ENCODE results near the gene HOMER1.
"Not testable (repeated sequence)": the region's sequence is repeated elsewhere in the genome, so short reads cannot be mapped to it uniquely, and the experiment has no call there.

The HOMER1 gene

DNA sequence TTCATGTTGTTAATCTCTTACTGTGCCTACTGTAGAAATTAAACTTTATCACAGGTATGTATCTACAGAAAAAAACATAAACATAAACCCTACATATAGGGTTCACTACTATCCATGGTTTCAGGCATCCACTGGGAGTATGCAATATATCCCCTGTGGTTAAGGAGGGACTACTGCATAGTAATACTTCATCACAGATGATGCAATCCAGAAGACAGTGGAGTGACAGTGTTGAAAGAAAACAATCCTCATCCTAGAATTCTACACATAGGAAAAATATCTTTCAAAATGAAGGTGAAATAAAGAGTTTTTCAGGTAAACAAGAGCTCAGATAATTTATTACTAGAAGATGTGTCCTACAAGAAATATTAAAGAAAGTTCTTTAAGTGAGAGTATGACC, 105.9 kb downstream of the HOMER1 start:
- DNase-seq, result no peak

DNA sequence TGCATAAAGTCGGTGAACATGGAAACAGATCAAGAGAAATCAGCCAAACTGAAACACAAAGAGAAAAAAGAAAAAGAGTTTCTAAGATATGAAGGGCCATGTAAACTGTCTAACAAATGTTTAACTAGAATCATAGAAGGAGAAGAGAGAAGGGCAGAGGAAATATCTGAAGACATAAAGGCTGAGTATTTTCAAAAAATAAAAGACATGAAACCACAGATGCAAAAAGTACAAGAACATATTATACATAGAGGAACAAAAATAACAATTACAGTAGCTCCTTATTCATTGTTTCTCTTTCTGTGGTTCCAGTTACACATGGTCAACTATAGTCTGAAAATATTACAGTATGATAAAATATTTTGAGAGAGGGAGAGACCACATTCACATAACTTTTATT, 106.3 kb downstream of the HOMER1 start:
- DNase-seq, result no peak

DNA sequence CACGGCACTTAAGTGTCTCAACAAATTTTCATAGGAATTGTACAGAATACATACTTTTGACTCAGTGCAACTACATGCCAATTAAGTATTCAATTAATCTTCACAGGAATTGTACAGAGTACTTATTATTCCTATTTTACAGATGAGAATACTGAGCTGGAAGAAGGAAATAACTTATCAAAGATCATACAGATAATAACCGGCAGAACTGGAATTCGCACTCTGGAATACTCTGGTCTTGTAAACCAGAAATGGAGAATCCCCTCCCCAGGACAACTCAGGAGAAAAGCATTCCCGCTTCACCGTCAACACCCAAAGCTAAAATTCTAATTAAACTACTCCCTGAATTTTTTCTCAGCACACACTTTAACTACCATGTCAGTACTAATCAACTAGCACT, 112.7 kb downstream of the HOMER1 start:
- no peak for DNase-seq

DNA sequence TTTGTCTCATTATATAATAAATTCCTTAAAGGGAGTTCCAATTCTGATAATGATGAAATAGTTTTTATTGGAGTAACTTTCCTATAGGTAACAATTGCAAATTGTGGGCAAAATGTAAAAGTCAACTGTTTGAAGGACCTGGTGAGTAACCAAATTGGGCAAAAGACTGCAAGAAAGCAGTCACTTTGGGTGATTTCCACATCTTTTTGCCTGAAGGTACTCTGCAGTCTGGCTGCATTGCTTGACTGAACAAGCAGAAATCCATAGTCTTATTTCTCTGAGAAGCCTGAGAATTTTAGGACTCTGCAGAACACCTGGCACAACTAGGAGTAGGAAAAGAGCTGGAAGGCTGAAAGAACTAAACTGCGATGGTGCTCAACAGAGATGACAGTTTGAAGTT, 114.9 kb downstream of the HOMER1 start:
- DNase-seq, result no peak

DNA sequence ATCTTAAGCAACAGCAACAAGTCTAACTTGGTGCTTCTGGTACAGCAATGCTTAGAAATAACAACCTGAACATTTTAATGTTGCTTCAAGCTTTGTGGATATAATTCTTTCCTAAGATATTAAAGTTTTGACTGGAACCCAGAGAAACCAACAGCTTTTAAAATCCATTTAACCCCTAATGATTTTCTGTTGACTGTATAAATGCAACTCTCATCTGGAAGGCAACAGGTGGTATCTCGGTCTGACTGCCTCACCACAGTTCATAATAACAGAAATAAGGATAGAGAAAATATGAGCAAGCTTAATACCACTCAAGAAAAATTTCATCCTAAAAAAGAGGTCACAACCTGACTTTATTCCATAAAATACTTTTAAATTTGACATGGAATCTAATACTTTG, 116.9 kb downstream of the HOMER1 start:
- no peak for DNase-seq

DNA sequence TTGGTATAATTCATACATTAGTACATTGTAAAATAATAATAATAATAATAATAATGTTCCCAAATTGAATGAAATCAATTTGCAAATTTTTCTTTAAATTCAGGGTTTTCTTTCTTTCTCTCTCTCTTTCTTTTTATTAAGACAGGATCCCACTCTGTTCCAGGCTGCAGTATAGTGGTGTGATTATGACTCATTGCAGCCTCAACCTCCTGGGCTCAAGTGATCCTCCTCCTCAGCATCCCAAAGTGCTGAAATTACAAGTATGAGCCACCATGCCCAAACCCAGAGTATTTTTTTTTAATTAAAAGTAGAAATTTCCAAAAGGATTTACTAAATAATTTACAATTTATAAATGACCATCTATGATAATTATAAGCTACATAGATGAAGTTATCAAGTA, 117.7 kb downstream of the HOMER1 start:
- no peak for DNase-seq

DNA sequence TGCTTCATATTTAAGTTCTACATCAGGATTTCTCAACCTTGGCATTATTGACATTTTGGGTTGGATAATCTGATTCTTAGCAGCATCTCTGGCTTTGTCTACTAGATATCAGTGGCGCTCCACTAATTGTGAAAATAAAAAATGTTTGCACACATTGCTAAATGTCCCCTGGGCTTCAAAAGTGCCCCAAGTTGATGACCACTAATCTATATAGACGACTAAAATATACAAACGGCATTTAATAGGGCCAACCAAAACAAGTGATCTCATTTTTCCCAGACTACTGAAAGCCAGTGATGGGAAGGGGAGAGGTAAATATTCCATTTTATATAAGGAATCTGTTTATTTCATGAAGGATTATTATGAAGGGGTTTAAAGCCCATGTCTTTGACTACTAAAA, 118.6 kb downstream of the HOMER1 start:
- no peak for DNase-seq

DNA sequence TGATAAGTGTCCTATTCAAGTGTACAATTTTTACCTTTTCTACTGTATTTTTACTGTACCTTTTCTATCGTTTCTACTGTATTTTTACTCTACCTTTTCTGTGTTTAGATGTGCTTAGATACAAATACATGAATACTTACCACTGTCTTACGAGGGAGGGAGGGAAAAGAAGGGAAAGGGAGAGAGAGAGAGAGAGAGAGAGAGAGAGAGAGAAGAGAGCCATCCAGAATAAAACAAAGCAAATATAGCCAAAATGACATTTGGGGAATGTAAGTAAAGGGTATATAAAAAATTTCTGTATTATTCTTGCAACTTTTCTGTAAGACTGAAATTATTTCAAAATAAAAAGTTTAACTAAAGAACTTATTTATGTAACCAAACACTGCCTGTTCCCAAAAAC, 121.2 kb downstream of the HOMER1 start:
- DNase-seq, result no peak

DNA sequence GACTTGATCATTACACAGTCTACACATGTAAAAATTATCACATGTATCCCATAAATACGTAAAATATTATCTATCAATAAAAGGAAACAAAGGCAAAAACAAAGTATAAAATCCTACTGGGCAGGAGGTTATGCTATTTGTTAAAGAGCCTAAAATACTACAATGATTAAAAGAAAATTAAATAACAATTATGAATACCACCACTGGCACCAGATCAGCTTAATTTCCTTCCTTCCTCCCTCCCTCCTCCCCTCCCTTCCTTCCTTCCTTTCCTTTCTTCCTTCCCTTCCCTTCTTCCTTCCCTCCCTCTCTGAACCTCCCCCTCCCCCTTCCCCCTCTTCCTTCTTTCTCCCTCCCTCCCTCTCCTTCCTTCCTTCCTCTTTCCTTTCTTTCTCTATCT, 127.3 kb downstream of the HOMER1 start:
- DNase-seq, result no peak

DNA sequence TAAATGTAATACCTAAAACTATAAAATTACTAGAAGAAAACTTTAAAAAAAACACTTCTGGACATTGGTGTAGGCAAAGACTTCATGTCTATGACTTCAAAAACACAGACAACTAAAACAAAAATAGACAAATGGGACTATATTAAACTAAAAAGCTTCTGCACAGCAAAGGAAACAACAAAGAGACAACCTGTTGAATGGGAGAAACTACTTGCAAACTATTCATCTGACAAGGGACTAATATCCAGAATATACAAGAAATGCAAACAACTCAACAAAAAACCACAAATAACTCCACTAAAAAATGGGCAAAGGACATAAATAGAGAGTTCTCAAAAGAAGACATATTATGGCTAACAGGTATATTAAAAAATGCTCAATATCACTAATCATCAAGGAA, 128.8 kb downstream of the HOMER1 start:
- not testable (repeated sequence) for DNase-seq

DNA sequence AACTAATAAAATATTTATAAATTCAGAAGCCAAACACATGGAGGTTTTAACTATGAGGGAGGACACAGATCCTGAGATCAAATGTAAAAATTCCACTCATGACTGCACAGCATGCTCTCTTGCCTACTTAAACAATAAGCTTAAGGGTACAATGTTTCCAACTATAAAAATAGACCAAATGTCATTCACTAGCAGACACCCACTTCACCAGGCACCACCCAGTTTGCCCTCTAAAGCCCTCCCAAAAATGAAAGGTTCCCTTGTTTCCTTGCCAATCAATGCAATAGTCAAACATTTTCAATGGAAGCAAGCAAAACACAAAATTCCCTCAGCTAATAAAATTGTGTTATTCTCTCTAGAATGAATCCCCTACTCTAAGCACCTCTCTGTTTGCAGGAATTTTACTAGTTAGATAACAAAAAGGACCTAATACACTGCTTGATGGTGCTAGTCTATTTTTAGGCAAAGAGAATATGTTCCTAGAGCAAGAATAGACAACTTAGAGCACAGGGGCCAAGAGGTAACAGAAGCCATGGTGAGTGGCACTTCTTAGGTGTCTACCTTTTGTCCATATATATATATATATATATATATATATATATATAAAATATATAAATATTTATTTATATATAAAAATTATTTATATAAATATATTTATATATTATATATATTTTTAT, 135.3 kb downstream of the HOMER1 start:
- no peak for DNase-seq

DNA sequence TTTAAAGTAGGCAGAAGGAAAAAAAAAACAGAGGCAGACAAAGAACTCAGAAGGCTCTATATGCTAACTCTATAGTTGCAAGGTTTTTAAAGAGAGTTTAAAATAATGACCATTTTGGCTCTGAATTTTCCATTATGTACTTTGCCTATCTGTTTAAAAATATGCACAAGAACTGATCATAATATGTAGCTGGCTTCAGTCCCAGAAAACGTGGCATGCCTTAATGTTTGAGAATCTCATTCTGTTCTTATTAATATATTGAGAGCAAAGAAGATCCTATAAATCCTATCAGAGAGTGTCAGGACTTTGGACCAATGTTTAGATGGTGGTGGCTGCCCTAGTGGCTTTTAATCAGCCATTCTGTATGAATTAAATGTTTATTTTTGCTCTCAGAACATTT, 156.5 kb downstream of the HOMER1 start:
- DNase-seq, result no peak

DNA sequence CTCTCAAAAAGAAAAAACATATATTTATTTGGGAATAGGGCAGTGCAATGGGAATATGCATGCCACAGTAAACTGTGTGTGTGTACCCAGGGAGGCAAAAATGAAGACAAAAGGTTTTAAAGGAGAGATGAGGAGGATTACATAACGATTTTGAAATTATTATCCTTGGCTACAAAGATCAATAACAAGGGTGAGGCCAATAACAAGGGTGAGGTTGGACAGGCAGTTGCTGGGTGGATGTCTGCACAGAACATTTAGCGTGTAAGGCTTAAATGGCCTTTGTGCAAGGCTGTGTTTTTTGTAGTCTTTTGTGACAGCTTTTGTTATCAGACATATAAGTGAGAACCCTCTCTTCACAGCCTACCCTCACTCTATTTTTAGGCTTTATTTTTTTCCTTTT, 164.1 kb downstream of the HOMER1 start:
- no peak for DNase-seq

DNA sequence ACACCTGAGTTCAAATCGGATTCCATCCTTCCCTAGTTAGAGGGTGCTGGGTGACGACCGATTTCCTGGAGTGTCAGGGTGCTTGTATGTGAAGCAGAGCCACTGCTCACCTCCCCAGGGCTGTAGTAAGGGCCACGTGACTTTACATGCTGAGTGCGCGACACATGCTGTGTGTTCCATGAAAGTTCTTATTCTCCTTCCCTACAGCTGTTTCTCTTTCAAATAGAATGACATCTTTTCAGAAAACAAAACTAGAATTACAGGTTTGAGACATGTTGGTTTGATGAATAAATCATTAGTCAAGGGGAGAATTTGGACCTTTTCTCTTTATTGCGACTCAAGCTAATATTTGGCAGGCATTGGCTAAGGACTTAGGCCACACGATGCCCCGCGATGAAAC, 164.9 kb downstream of the HOMER1 start:
- DNase-seq, result no peak

DNA sequence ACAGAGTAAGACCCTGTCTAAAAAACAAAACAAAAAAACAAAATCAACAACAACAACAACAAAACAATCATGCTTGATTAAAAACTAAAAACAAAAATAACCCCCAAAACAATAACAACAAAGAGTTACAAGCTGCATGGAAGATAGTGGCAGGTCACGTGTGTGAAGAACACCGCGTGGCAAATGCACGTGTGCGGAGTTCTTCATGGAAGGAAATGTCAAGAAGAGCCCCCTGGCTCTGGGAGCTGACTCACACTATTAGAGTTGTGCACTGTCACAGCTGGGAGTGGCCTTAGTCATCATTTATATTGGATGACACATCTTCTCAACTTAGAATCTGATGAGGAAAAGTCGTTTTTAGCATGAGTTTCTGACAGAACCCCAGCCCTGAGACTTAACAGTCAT, 167.5 kb downstream of the HOMER1 start:
- no peak for DNase-seq

DNA sequence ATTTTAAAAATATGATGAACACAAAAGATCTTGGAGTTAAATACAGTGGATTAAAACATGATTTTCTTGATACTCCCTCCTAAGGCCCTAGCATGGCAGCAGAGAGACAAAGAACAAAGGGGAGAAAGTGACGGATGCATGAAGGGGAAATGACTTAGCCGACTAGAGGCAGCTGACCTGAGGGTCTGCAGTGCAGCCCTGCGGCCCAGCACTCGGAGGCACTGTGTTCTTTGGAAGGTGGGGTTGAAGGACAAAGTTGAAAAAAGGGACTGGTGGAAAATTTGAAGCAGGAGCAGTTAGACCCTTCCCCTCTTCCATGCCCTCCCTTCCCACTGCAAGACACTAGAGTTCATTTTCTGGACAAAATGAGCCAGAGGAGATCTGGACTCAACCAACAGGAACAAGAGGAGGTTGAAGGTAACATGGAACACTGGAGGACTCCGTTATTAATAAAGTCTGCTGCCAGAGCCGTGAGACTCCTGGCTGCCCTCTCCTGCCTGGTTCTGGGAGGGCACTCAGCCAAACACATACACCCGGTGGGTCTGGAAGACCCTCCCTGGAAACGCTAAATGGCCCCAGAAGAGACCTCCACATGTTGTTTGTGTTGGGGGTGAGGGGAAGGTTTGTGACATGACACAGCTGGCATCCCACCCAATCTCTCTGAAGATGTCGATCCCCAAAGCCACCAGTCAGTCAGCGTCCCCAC, 179.9 kb downstream of the HOMER1 start:
- DNase-seq, result no peak

DNA sequence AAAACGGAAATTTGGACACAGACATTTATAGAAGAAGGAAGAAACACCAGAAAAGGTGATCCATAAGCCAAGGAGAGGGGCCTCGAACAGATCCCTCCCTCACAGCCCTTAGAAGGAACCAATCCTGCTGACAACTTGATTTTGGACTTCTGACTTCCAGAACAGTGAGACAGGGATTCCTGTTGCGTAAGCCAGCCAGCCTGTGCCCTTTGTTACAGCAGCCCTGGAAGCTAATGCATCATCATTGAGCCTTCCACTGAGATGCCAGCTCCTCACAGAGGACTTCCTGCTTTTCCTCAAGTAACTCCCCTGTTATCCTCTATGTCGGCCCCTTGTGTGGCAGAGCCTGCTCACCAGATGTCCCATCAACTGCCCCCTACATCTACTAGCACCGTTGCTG, 183.9 kb downstream of the HOMER1 start:
- DNase-seq, result no peak

DNA sequence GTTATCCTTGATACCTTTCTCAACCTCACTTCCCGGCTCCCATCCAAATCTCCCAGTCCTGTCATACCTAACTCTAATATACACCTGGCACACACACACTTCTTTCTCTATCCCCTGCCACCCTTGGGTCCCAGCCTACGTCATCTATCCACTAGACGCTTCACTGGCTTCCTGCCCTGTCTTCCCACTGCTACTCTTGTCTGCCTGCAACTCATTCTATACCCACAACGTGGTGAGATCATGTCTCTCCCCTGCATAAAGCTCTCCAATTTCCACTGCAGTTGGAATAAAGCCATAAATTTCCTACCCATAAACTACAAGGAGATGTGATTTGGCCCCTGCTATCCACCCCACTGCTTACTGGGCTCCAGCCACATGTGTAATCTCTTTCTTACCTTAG, 184.5 kb downstream of the HOMER1 start:
- DNase-seq, result no peak
